ENCODE measurements around the gene ZNF573. TPM values are rescaled to one million over a fixed set of nuclear protein-coding genes. Genes with fewer than 3 reads are reported as not detected.
"Not testable (repeated sequence)": the region's sequence is repeated elsewhere in the genome, so short reads cannot be mapped to it uniquely, and the experiment has no call there.

The ZNF573 gene
- polyA plus RNA-seq, 3 donors = 1.1 to 3.1 (median 1.5) TPM

- peaks cover 30 to 68% (median 55%) of the 10 kb centered on the region in 7 donors for H3K9me3 Mint-ChIP-seq
- WGBS (ENCODE audit: insufficient coverage) = no CpG with 5 or more reads among the region's 1 CpG
- no peak for TF ChIP-seq CTCF (IDR thresholded peaks at IDR 0.05)
- no peaks in the 10 kb centered on the region for H4K20me1 ChIP-seq (ENCODE audit: insufficient read depth, low read length)
- H3K27ac ChIP-seq (ENCODE audit: low read depth in 1 of 2, low read length in 2 of 2) = no peak overlapping the region
- DNase-seq = no peak
- H2AFZ ChIP-seq (ENCODE audit: insufficient read depth, low read depth, low read length, poor library complexity, severe bottlenecking) = no peak overlapping the region
- H3K36me3 Mint-ChIP-seq = peaks cover 52 to 74% of the 10 kb centered on the region in 2 donors
- intact Hi-C loops (cut with micrococcal nuclease) = no loop called here
- no peak overlapping the region for H3K4me2 ChIP-seq (replicated peaks; ENCODE audit: extremely low read depth, low read length, poor library complexity, severe bottlenecking)
- peaks cover 12 to 47% of the 10 kb centered on the region in 2 donors for H3K36me3 ChIP-seq (replicated peaks in 1 of 2; ENCODE audit: control insufficient read depth in 1 of 2, insufficient read depth in 2 of 2, low read length in 2 of 2)
- H3K4me3 Mint-ChIP-seq = no peak overlapping the region
- no peaks in the 10 kb centered on the region for H3K4me1 ChIP-seq (ENCODE audit: control insufficient read depth in 1 of 2, insufficient read depth in 2 of 2, low read length in 2 of 2)
- H3K4me1 Mint-ChIP-seq = no peaks in the 10 kb centered on the region
- H3K27me3 ChIP-seq (ENCODE audit: control insufficient read depth in 2 of 2, insufficient read depth in 2 of 2, low read length in 2 of 2) = no peaks in the 10 kb centered on the region
- H3K9ac ChIP-seq (ENCODE audit: insufficient read depth, low read length, poor library complexity, severe bottlenecking) = no peak overlapping the region
- H3K27me3 Mint-ChIP-seq (ENCODE audit: low read depth in 3 of 3) = peaks cover 0 to 1% (median 0%) of the 10 kb centered on the region in 3 donors
- peaks cover 45% of the 10 kb centered on the region in 2 donors for H3K9me3 ChIP-seq (replicated peaks in 1 of 2; ENCODE audit: control insufficient read depth in 1 of 2, insufficient read depth in 1 of 2, low read length in 2 of 2)
- H3K79me2 ChIP-seq (ENCODE audit: insufficient read depth, low read length) = no peaks in the 10 kb centered on the region
- H3K27ac Mint-ChIP-seq = no peak overlapping the region
- no peak overlapping the region for H3K4me3 ChIP-seq (replicated peaks in 1 of 3; ENCODE audit: low read depth in 2 of 3, low read length in 3 of 3)
Measured at GRCh38 chr19:37763488-37763887, 15.9 kb downstream of the ZNF573 start.

- H2AFZ ChIP-seq (ENCODE audit: insufficient read depth, low read depth, low read length, poor library complexity, severe bottlenecking); H3K79me2 ChIP-seq (ENCODE audit: insufficient read depth, low read length); DNase-seq; intact Hi-C loops (cut with micrococcal nuclease); H3K4me3 ChIP-seq (replicated peaks in 1 of 3; ENCODE audit: low read depth in 2 of 3, low read length in 3 of 3); H4K20me1 ChIP-seq (ENCODE audit: insufficient read depth, low read length); H3K27me3 Mint-ChIP-seq (ENCODE audit: low read depth in 3 of 3); H3K27ac ChIP-seq (ENCODE audit: low read depth in 1 of 2, low read length in 2 of 2); H3K4me1 Mint-ChIP-seq; H3K27me3 ChIP-seq (ENCODE audit: control insufficient read depth in 2 of 2, insufficient read depth in 2 of 2, low read length in 2 of 2); H3K27ac Mint-ChIP-seq; H3K4me3 Mint-ChIP-seq; H3K4me2 ChIP-seq (replicated peaks; ENCODE audit: extremely low read depth, low read length, poor library complexity, severe bottlenecking); H3K9ac ChIP-seq (ENCODE audit: insufficient read depth, low read length, poor library complexity, severe bottlenecking); H3K4me1 ChIP-seq (ENCODE audit: control insufficient read depth in 1 of 2, insufficient read depth in 2 of 2, low read length in 2 of 2): not testable (repeated sequence)
- H3K36me3 Mint-ChIP-seq = peaks cover 37 to 52% of the 10 kb centered on the region in 2 donors
- WGBS (ENCODE audit: insufficient coverage) = no CpG with 5 or more reads among the region's 4 CpGs
- H3K9me3 Mint-ChIP-seq = peaks cover 15 to 65% (median 42%) of the 10 kb centered on the region in 7 donors
- peaks cover 31 to 33% of the 10 kb centered on the region in 2 donors for H3K9me3 ChIP-seq (replicated peaks in 1 of 2; ENCODE audit: control insufficient read depth in 1 of 2, insufficient read depth in 1 of 2, low read length in 2 of 2)
- H3K36me3 ChIP-seq (replicated peaks in 1 of 2; ENCODE audit: control insufficient read depth in 1 of 2, insufficient read depth in 2 of 2, low read length in 2 of 2) = peaks cover 4 to 21% of the 10 kb centered on the region in 2 donors
Measured at GRCh38 chr19:37757683-37758082, 21.7 kb downstream of the ZNF573 start.
